HEK293 (cell line): ENCODE data around the gene TMEM128.

Experiments
- MEIS1 ChIP-seq: sonication (generic); formaldehyde crosslinking; IDR thresholded peaks from 2 replicates; pipeline ENCODE4 v1.8.1; 2022; ENCODE audit warnings: missing genetic modification reagents, mild to moderate bottlenecking, borderline replicate concordance
- TCF7L2 ChIP-seq: IDR thresholded peaks from 2 replicates; pipeline ENCODE4 v1.6.1; 2011; ENCODE audit warnings: low read depth, mild to moderate bottlenecking, inconsistent platforms, low read length, moderate library complexity, borderline replicate concordance
- ZBTB8A ChIP-seq: fragments of 450-650 bp; formaldehyde crosslinking; IDR thresholded peaks from 2 replicates; pipeline ENCODE4 v1.5.1; 2016; ENCODE audit warnings: missing biosample characterization, missing genetic modification characterization
- ZNF248 ChIP-seq: fragments of 450-650 bp; formaldehyde crosslinking; IDR thresholded peaks from 2 replicates; pipeline ENCODE4 v1.5.1; 2017; ENCODE audit warnings: missing biosample characterization, missing genetic modification characterization
- ZNF311 ChIP-seq: fragments of 450-650 bp; formaldehyde crosslinking; IDR thresholded peaks from 2 replicates; pipeline ENCODE4 v1.5.1; 2017; ENCODE audit warnings: missing biosample characterization, missing genetic modification characterization, borderline replicate concordance
- ZNF560 ChIP-seq: fragments of 450-650 bp; formaldehyde crosslinking; IDR thresholded peaks from 2 replicates; pipeline ENCODE4 v1.5.1; 2017; ENCODE audit warnings: missing biosample characterization, missing genetic modification characterization, borderline replicate concordance
- ZNF600 ChIP-seq: fragments of 450-650 bp; formaldehyde crosslinking; IDR thresholded peaks from 2 replicates; pipeline ENCODE4 v1.5.1; 2016; ENCODE audit warnings: missing biosample characterization, missing genetic modification characterization
- ZNF623 ChIP-seq: fragments of 450-650 bp; formaldehyde crosslinking; IDR thresholded peaks from 2 replicates; pipeline ENCODE4 v1.5.1; 2016; ENCODE audit warnings: missing biosample characterization, missing genetic modification characterization
- ZNF629 ChIP-seq: fragments of 450-650 bp; formaldehyde crosslinking; IDR thresholded peaks from 2 replicates; pipeline ENCODE4 v1.5.1; 2017; ENCODE audit warnings: missing biosample characterization, missing genetic modification characterization
- ZNF645 ChIP-seq: fragments of 450-650 bp; formaldehyde crosslinking; IDR thresholded peaks from 2 replicates; pipeline ENCODE4; 2016; ENCODE audit warnings: missing biosample characterization, missing genetic modification characterization
- ZNF785 ChIP-seq: fragments of 450-650 bp; formaldehyde crosslinking; IDR thresholded peaks from 2 replicates; pipeline ENCODE4 v1.5.1; 2016; ENCODE audit warnings: missing biosample characterization, missing genetic modification characterization
- ZNF830 ChIP-seq: fragments of 450-650 bp; IDR thresholded peaks from 2 replicates; pipeline ENCODE4 v1.5.0; 2018; ENCODE audit warnings: missing biosample characterization, missing genetic modification characterization, low read depth, mild to moderate bottlenecking, moderate library complexity
- TF ChIP-seq, protein P1 (sequence below): fragments of 450-650 bp; formaldehyde crosslinking; IDR thresholded peaks from 2 replicates; pipeline ENCODE4 v1.5.1; 2016; ENCODE audit warnings: missing biosample characterization, missing genetic modification characterization
- TF ChIP-seq, protein P2 (sequence below): fragments of 450-650 bp; formaldehyde crosslinking; IDR thresholded peaks from 2 replicates; pipeline ENCODE4 v1.5.1; 2016; ENCODE audit warnings: missing biosample characterization, missing genetic modification characterization

DNA sequence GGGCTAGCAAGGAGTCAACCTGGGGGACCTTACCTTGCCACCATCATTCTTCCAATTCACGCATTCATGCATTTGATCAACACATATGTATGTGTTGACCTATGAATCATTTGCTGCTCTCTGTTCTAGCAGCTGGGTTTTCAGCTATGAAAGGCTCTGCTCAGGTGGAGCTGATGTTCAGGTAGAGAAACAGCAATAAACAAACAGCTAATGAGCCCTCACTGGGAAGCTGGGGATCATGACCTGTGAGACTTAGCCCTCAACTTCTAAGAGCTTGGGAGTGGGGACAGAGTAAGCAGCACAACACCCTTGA, 19.7 kb downstream of the TMEM128 start:
- TF ChIP-seq ZNF785 (tag by site-specific recombination), result no peak
- TF ChIP-seq, protein P1, sequence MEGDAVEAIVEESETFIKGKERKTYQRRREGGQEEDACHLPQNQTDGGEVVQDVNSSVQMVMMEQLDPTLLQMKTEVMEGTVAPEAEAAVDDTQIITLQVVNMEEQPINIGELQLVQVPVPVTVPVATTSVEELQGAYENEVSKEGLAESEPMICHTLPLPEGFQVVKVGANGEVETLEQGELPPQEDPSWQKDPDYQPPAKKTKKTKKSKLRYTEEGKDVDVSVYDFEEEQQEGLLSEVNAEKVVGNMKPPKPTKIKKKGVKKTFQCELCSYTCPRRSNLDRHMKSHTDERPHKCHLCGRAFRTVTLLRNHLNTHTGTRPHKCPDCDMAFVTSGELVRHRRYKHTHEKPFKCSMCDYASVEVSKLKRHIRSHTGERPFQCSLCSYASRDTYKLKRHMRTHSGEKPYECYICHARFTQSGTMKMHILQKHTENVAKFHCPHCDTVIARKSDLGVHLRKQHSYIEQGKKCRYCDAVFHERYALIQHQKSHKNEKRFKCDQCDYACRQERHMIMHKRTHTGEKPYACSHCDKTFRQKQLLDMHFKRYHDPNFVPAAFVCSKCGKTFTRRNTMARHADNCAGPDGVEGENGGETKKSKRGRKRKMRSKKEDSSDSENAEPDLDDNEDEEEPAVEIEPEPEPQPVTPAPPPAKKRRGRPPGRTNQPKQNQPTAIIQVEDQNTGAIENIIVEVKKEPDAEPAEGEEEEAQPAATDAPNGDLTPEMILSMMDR (tag by site-specific recombination), result no peak
- TF ChIP-seq, protein P2, sequence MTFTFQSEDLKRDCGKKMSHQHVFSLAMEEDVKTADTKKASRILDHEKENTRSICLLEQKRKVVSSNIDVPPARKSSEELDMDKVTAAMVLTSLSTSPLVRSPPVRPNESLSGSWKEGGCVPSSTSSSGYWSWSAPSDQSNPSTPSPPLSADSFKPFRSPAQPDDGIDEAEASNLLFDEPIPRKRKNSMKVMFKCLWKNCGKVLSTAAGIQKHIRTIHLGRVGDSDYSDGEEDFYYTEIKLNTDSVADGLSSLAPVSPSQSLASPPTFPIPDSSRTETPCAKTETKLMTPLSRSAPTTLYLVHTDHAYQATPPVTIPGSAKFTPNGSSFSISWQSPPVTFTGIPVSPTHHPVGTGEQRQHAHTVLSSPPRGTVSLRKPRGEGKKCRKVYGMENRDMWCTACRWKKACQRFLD (tag by site-specific recombination), result no peak
- TF ChIP-seq ZNF830, result no peak
- no peak for TF ChIP-seq ZBTB8A (tag by site-specific recombination)
- no peak for TF ChIP-seq ZNF629 (tag by site-specific recombination)
- no peak for TF ChIP-seq ZNF311 (tag by site-specific recombination)
- no peak for TF ChIP-seq ZNF560 (tag by site-specific recombination)
- no peak for TF ChIP-seq ZNF248 (tag by site-specific recombination)
- no peak for TF ChIP-seq MEIS1 (CRISPR knock-in tag)
- no peak for TF ChIP-seq ZNF623
- TF ChIP-seq TCF7L2, result no peak
- TF ChIP-seq ZNF600 (tag by site-specific recombination), result no peak
- TF ChIP-seq ZNF645 (tag by site-specific recombination), result no peak
